Endodermal cell (in vitro differentiated cells): ENCODE data around the gene PBOV1. TPM values are rescaled to one million over a fixed set of nuclear protein-coding genes. Genes with fewer than 3 reads are reported as not detected.

ENCODE experiments used
- DNase-seq: peaks from one replicate; pipeline ENCODE4 v3.0.0-alpha.2; 2017
- H3K27ac ChIP-seq: 2 replicates; pipeline ENCODE4 v1.5.1; 2013; ENCODE audit warnings: mild to moderate bottlenecking, low read depth, low read length, moderate library complexity
- H3K27me3 ChIP-seq: 2 replicates; pipeline ENCODE4 v1.6.1; 2013; ENCODE audit warnings: mild to moderate bottlenecking, low read length, moderate library complexity; ENCODE audit not compliant: insufficient read depth, control insufficient read depth, poor library complexity, severe bottlenecking
- H3K36me3 ChIP-seq: 2 replicates; pipeline ENCODE4 v1.7.0; 2013; ENCODE audit warnings: mild to moderate bottlenecking, low read length, moderate library complexity; ENCODE audit not compliant: control insufficient read depth, insufficient read depth
- H3K4me1 ChIP-seq: one replicate; pipeline ENCODE4 v1.7.0; 2013; ENCODE audit warnings: low read length; ENCODE audit not compliant: control insufficient read depth, insufficient read depth
- H3K4me3 ChIP-seq: 2 replicates; pipeline ENCODE4 v1.5.1; 2013; ENCODE audit warnings: mild to moderate bottlenecking, low read length, moderate library complexity
- H3K9ac ChIP-seq: 2 replicates; pipeline ENCODE4 v1.6.1; 2013; ENCODE audit warnings: mild to moderate bottlenecking, low read length, moderate library complexity; ENCODE audit not compliant: poor library complexity, severe bottlenecking; ENCODE audit errors: extremely low read depth
- H3K9me3 ChIP-seq: 2 replicates; pipeline ENCODE4 v1.6.1; 2013; ENCODE audit warnings: mild to moderate bottlenecking, low read length, moderate library complexity; ENCODE audit not compliant: control insufficient read depth
- H3K27ac Mint-ChIP-seq: 2 replicates; pipeline ENCODE4 v1.8.0; 2020; ENCODE audit warnings: mixed read lengths
- H3K27me3 Mint-ChIP-seq: 2 replicates; pipeline ENCODE4 v1.8.0; 2021; ENCODE audit warnings: mild to moderate bottlenecking, mixed read lengths; ENCODE audit not compliant: insufficient read depth
- H3K36me3 Mint-ChIP-seq: 2 replicates; pipeline ENCODE4 v1.8.0; 2020; ENCODE audit warnings: low read depth, mixed read lengths
- H3K4me1 Mint-ChIP-seq: 2 replicates; pipeline ENCODE4 v1.8.0; 2020; ENCODE audit warnings: mixed read lengths
- H3K4me3 Mint-ChIP-seq: 2 replicates; pipeline ENCODE4 v1.8.0; 2020; ENCODE audit warnings: mild to moderate bottlenecking, moderate library complexity, mixed read lengths
- H3K9me3 Mint-ChIP-seq: 2 replicates; pipeline ENCODE4 v1.8.0; 2020; ENCODE audit warnings: mild to moderate bottlenecking, mixed read lengths
- CTCF ChIP-seq: fragments of 200-600 bp; sonication (generic); conservative IDR thresholded peaks from 2 replicates; pipeline ENCODE4 v1.5.0; 2021; ENCODE audit warnings: antibody characterized with exemption, mild to moderate bottlenecking
- WGBS, 2 experiments: methylation state at CpG; one replicate each; pipeline versions ENCODE4 v1.1.5 to v1.1.7; 2013; ENCODE audit warnings: missing lambda C conversion rate in 2 of 2, mixed read lengths in 1 of 2; ENCODE audit not compliant: insufficient coverage in 1 of 2, insufficient read length in 1 of 2; 5-methylcytosine and 5-hydroxymethylcytosine counted together
- total RNA-seq, 2 donors: library from RNA; stranded (reverse); fragmentation: NEBNext Ultra II Directional in 1 of 2; extraction: Animal tissue kit (Norgen Biotek cat#: 25700) in 1 of 2; gene quantifications; 2 replicates in 1 of 2; 3 replicates in 1 of 2; pipeline ENCODE4 v1.2.1, GENCODE V29; 2021

PBOV1 gene
- total RNA-seq, 2 donors from 2014 or later = not detected

GRCh38 chr6:138235205-138235604, 16.9 kb upstream of the PBOV1 start:
- Histone ChIP-seq H3K9ac (no peak overlapping the region), H3K27me3 (no peaks in the 10 kb centered on the region), H3K4me3 (no peak overlapping the region), H3K4me1 (peaks cover 9% of the 10 kb centered on the region), H3K36me3 (peaks cover 5% of the 10 kb centered on the region), H3K27ac (no peak overlapping the region), H3K9me3 (no peaks in the 10 kb centered on the region)
- Mint-ChIP-seq H3K36me3 (no peaks in the 10 kb centered on the region), H3K27ac (no peak overlapping the region), H3K4me3 (no peak overlapping the region), H3K4me1 (peaks cover 19% of the 10 kb centered on the region), H3K9me3 (no peaks in the 10 kb centered on the region), H3K27me3 (no peaks in the 10 kb centered on the region)
- no peak for DNase-seq
- 88% methylated on average over 1 of the region's 1 CpG; no CpG with 5 or more reads in 1 of the 2 experiments for WGBS, 2 experiments
- TF ChIP-seq CTCF = no peak

GRCh38 chr6:138234363-138234762, 16.1 kb upstream of the PBOV1 start:
- peaks cover 9% of the 10 kb centered on the region for H3K4me1 ChIP-seq
- Mint-ChIP-seq H3K4me3 (no peak overlapping the region), H3K27me3 (no peaks in the 10 kb centered on the region), H3K9me3 (no peaks in the 10 kb centered on the region), H3K27ac (no peak overlapping the region), H3K36me3 (no peaks in the 10 kb centered on the region), H3K4me1 (peaks cover 25% of the 10 kb centered on the region)
- WGBS, 2 experiments = 95% methylated on average over 2 of the region's 2 CpGs; no CpG with 5 or more reads in 1 of the 2 experiments
- H3K4me3 ChIP-seq = no peak overlapping the region
- no peak for TF ChIP-seq CTCF
- no peaks in the 10 kb centered on the region for H3K9me3 ChIP-seq
- no peak overlapping the region for H3K27ac ChIP-seq
- H3K9ac ChIP-seq = no peak overlapping the region
- no peak for DNase-seq
- H3K27me3 ChIP-seq = no peaks in the 10 kb centered on the region
- peaks cover 5% of the 10 kb centered on the region for H3K36me3 ChIP-seq

- H3K4me1 ChIP-seq = peaks cover 17% of the 10 kb centered on the region
- H3K36me3 ChIP-seq = peaks cover 4% of the 10 kb centered on the region
- Mint-ChIP-seq H3K9me3 (no peaks in the 10 kb centered on the region), H3K4me3 (no peak overlapping the region), H3K27me3 (no peaks in the 10 kb centered on the region), H3K36me3 (no peaks in the 10 kb centered on the region), H3K4me1 (peaks cover 32% of the 10 kb centered on the region), H3K27ac (no peak overlapping the region)
- TF ChIP-seq CTCF = no peak
- DNase-seq = no peak
- 87 to 100% methylated on average over 2 of the region's 4 CpGs for WGBS, 2 experiments
- no peaks in the 10 kb centered on the region for H3K9me3 ChIP-seq
- H3K27ac ChIP-seq = no peak overlapping the region
- no peak overlapping the region for H3K4me3 ChIP-seq
- no peaks in the 10 kb centered on the region for H3K27me3 ChIP-seq
- H3K9ac ChIP-seq = no peak overlapping the region
These were observed 13.1 kb upstream of the PBOV1 start for GRCh38 chr6:138231381-138231886.
